Measurements from ENCODE around the gene CDC42. TPM values are rescaled to one million over a fixed set of nuclear protein-coding genes. Genes with fewer than 3 reads are reported as not detected.

CDC42 gene
- total and polyA plus RNA-seq, 2 experiments from 2014 or later = 119 to 184 TPM

DNA sequence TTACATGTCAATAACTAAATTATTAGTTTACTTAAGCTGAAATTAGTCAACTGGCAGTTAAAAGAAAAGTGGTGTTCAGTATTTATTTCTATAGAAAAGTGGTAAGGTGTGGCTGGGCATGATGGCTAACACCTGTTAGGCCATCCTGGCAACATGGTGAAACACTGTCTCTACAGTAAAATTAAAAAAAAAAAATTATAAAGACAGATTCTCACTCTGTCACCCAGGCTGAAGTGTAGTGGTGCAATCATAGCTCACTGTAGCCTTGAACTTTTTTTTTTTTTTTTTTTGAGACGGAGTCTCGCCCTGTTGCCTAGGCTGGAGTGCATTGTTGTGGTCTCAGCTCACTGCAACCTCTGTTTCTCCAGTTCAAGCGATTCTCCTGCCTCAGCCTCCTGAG lies 57.5 kb downstream of the CDC42 start (continued):
- TF ChIP-seq ZNF462 (CRISPR knock-in tag; IDR thresholded peaks at IDR 0.05) (no peak), ZNF114 (CRISPR knock-in tag; IDR thresholded peaks at IDR 0.05) (no peak), ZNF331 (CRISPR knock-in tag; IDR thresholded peaks at IDR 0.05; ENCODE audit: low read depth) (no peak), EZH2 (IDR thresholded peaks at IDR 0.05; ENCODE audit: low read depth, unreplicated experiment) (no peak)
- TF ChIP-seq, protein P1, sequence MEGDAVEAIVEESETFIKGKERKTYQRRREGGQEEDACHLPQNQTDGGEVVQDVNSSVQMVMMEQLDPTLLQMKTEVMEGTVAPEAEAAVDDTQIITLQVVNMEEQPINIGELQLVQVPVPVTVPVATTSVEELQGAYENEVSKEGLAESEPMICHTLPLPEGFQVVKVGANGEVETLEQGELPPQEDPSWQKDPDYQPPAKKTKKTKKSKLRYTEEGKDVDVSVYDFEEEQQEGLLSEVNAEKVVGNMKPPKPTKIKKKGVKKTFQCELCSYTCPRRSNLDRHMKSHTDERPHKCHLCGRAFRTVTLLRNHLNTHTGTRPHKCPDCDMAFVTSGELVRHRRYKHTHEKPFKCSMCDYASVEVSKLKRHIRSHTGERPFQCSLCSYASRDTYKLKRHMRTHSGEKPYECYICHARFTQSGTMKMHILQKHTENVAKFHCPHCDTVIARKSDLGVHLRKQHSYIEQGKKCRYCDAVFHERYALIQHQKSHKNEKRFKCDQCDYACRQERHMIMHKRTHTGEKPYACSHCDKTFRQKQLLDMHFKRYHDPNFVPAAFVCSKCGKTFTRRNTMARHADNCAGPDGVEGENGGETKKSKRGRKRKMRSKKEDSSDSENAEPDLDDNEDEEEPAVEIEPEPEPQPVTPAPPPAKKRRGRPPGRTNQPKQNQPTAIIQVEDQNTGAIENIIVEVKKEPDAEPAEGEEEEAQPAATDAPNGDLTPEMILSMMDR (conservative IDR thresholded peaks at IDR 0.05; ENCODE audit: low read depth in 2 of 2) = no peak

DNA sequence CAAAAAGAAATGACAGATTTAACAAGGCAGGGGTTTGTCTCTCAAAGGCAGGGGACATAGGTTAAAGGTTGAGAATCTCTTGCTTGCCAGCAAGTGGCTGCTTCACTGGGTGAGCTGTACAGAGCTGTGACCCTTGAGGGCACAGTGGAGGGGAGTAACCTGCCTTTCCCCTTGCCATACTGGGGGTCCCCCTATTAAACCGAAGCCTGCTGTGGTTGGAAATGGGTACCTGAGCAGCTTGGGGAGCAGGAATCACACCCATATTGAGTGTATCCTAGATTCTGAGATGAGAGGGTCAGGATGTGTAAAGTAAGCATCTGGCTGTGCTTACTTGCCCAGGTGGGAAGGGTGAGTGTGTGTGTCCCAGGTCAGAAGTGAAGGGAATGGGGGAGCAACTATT lies 58.6 kb downstream of the CDC42 start:
- Mint-ChIP-seq H3K4me1 (peaks cover 30% of the 10 kb centered on the region), H3K4me3 (no peak overlapping the region)
- H3K27ac ChIP-seq (ENCODE audit: low read depth) = no peak overlapping the region

More for the DNA sequence above, 58.6 kb downstream of the CDC42 start:
- H3K79me2 ChIP-seq (replicated peaks; ENCODE audit: insufficient read depth) = peaks cover 26% of the 10 kb centered on the region
- ATAC-seq (no peak), DNase-seq (ENCODE audit: low spot score) (no peak)
- peaks cover 23% of the 10 kb centered on the region; the same call in 1 of the 2 replicates for H4K20me1 ChIP-seq (replicated peaks; ENCODE audit: insufficient read depth)
- no peaks in the 10 kb centered on the region for H3K36me3 ChIP-seq (ENCODE audit: insufficient read depth)
- H3K4me2 ChIP-seq = no peak overlapping the region
- H3F3A ChIP-seq (replicated peaks; ENCODE audit: low read depth) = no peaks in the 10 kb centered on the region
- H3K4me3 ChIP-seq = no peak overlapping the region
- Mint-ChIP-seq H3K9me3 (no peaks in the 10 kb centered on the region; the same call in 2 of the 3 replicates), H3K27me3 (ENCODE audit: insufficient read depth, low read depth, poor library complexity) (peaks cover 11% of the 10 kb centered on the region), H3K36me3 (ENCODE audit: low read depth) (peaks cover 6% of the 10 kb centered on the region; the same call in 2 of the 3 replicates), H3K27ac (no peak overlapping the region)
- peaks cover 5% of the 10 kb centered on the region; the same call in 1 of the 2 replicates for H3K4me1 ChIP-seq (ENCODE audit: insufficient read depth)
- no peak overlapping the region for H2AFZ ChIP-seq
- H3K9me2 ChIP-seq (ENCODE audit: insufficient read depth) = no peaks in the 10 kb centered on the region
- no peaks in the 10 kb centered on the region for H3K27me3 ChIP-seq (ENCODE audit: insufficient read depth)
- TF ChIP-seq, protein P1 (conservative IDR thresholded peaks at IDR 0.05; ENCODE audit: low read depth in 2 of 2) = no peak
